Muscle of leg (tissue), 11 donors: ENCODE data around the gene CYP17A1. TPM values are rescaled to one million over a fixed set of nuclear protein-coding genes. Genes with fewer than 3 reads are reported as not detected.
"Not testable (repeated sequence)": the region's sequence is repeated elsewhere in the genome, so short reads cannot be mapped to it uniquely, and the experiment has no call there.

Experiments used
- DNase-seq: peaks from one replicate; pipeline ENCODE4 v3.0.0; 2013
- H3K27ac ChIP-seq: one replicate; pipeline ENCODE4 v1.5.1; 2013; ENCODE audit warnings: mild to moderate bottlenecking, low read length, control low read depth
- H3K27me3 ChIP-seq: one replicate; pipeline ENCODE4 v1.6.1; 2013; ENCODE audit warnings: low read length; ENCODE audit not compliant: control insufficient read depth, insufficient read depth
- H3K36me3 ChIP-seq: one replicate; pipeline ENCODE4 v1.6.1; 2013; ENCODE audit warnings: low read length; ENCODE audit not compliant: control insufficient read depth, insufficient read depth
- H3K4me1 ChIP-seq: one replicate; pipeline ENCODE4 v1.6.1; 2013; ENCODE audit warnings: low read length; ENCODE audit not compliant: control insufficient read depth, insufficient read depth
- H3K4me3 ChIP-seq: one replicate; pipeline ENCODE4 v1.5.1; 2013; ENCODE audit warnings: low read length, control low read depth
- H3K9me3 ChIP-seq: replicated peaks from 2 replicates; pipeline ENCODE4 v1.6.1; 2013; ENCODE audit warnings: low read depth, low read length; ENCODE audit not compliant: control insufficient read depth
- WGBS: methylation state at CpG from one replicate; pipeline ENCODE4 v1.1.5; 2013; ENCODE audit warnings: missing lambda C conversion rate; ENCODE audit not compliant: insufficient coverage; 5-methylcytosine and 5-hydroxymethylcytosine counted together
- polyA plus RNA-seq, 8 donors: library from polyadenylated mRNA; unstranded; fragments of 120-200 nt; gene quantifications; one replicate each; pipeline versions ENCODE4 v1.2.1 to v1.2.3, GENCODE V29; 2013; ENCODE audit warnings: inconsistent platforms in 1 of 8, low replicate concordance in 1 of 8; ENCODE audit not compliant: insufficient read length in 8 of 8, insufficient read depth in 1 of 8
- total RNA-seq: library from RNA; stranded (reverse); fragments of 120-200 nt; gene quantifications from one replicate; pipeline ENCODE4 v1.2.4, GENCODE V29; 2013

Gene CYP17A1
- total and polyA plus RNA-seq, 9 donors = 0.17 to 2.0 (median 0.97) TPM; not detected in 1

GRCh38 chr10:102838276-102838927 lies 1.2 kb upstream of the CYP17A1 start:
- DNase-seq, H3K9me3 ChIP-seq, H3K4me3 ChIP-seq, H3K27me3 ChIP-seq, H3K4me1 ChIP-seq, H3K27ac ChIP-seq, H3K36me3 ChIP-seq: not testable (repeated sequence)
- 100% methylated on average over 1 of the region's 9 CpGs for WGBS

GRCh38 chr10:102835007-102835482 lies 2.2 kb downstream of the CYP17A1 start:
- DNase-seq = peak; percentile 83
- Histone ChIP-seq H3K4me3 (no peak overlapping the region), H3K9me3 (no peaks in the 10 kb centered on the region), H3K36me3 (no peaks in the 10 kb centered on the region), H3K27me3 (peaks cover 3% of the 10 kb centered on the region), H3K27ac (no peak overlapping the region), H3K4me1 (peaks cover 5% of the 10 kb centered on the region)
- whole genome bisulfite sequencing = 66% methylated on average over 8 of the region's 11 CpGs

- Histone ChIP-seq H3K4me1 (peaks cover 5% of the 10 kb centered on the region), H3K27me3 (peaks cover 2% of the 10 kb centered on the region), H3K9me3 (no peaks in the 10 kb centered on the region), H3K36me3 (no peaks in the 10 kb centered on the region), H3K27ac (no peak overlapping the region), H3K4me3 (no peak overlapping the region)
- DNase-seq = no peak
- WGBS = 75% methylated on average over 2 of the region's 9 CpGs
These were observed 3.1 kb downstream of the CYP17A1 start for GRCh38 chr10:102834143-102834542.

GRCh38 chr10:102832987-102833386 lies 4.2 kb downstream of the CYP17A1 start:
- H3K4me3 ChIP-seq = no peak overlapping the region
- H3K27me3 ChIP-seq = peaks cover 2% of the 10 kb centered on the region
- DNase-seq = no peak
- no peaks in the 10 kb centered on the region for H3K36me3 ChIP-seq
- no peak overlapping the region for H3K27ac ChIP-seq
- H3K4me1 ChIP-seq = peaks cover 5% of the 10 kb centered on the region
- H3K9me3 ChIP-seq = no peaks in the 10 kb centered on the region
- 83% methylated on average over 1 of the region's 4 CpGs for WGBS

GRCh38 chr10:102832248-102832647 lies 5.0 kb downstream of the CYP17A1 start:
- H3K4me1 ChIP-seq = peaks cover 2% of the 10 kb centered on the region
- H3K4me3 ChIP-seq = no peak overlapping the region
- no peaks in the 10 kb centered on the region for H3K36me3 ChIP-seq
- H3K9me3 ChIP-seq = no peaks in the 10 kb centered on the region
- no peak overlapping the region for H3K27ac ChIP-seq
- WGBS = 86% methylated on average over 11 of the region's 14 CpGs
- H3K27me3 ChIP-seq = peaks cover 2% of the 10 kb centered on the region
- DNase-seq = no peak

- Histone ChIP-seq H3K4me3 (no peak overlapping the region), H3K27ac (no peak overlapping the region), H3K4me1 (peaks cover 2% of the 10 kb centered on the region), H3K36me3 (no peaks in the 10 kb centered on the region), H3K27me3 (peaks cover 2% of the 10 kb centered on the region), H3K9me3 (no peaks in the 10 kb centered on the region)
- no peak for DNase-seq
- 82% methylated on average over 6 of the region's 16 CpGs for WGBS
These were observed 5.7 kb downstream of the CYP17A1 start for GRCh38 chr10:102831322-102832071.

- H3K4me3 ChIP-seq = no peak overlapping the region
- 49% methylated on average over 2 of the region's 5 CpGs for WGBS
- no peaks in the 10 kb centered on the region for H3K36me3 ChIP-seq
- H3K27me3 ChIP-seq = peaks cover 2% of the 10 kb centered on the region
- no peak for DNase-seq
- H3K4me1 ChIP-seq = no peaks in the 10 kb centered on the region
- H3K9me3 ChIP-seq = no peaks in the 10 kb centered on the region
- no peak overlapping the region for H3K27ac ChIP-seq
These were observed 9.6 kb downstream of the CYP17A1 start for GRCh38 chr10:102827597-102827975.

GRCh38 chr10:102826148-102826796 lies 10.9 kb downstream of the CYP17A1 start:
- WGBS = 95% methylated on average over 6 of the region's 9 CpGs
- DNase-seq = no peak
- Histone ChIP-seq H3K36me3 (no peaks in the 10 kb centered on the region), H3K27me3 (peaks cover 2% of the 10 kb centered on the region), H3K27ac (no peak overlapping the region), H3K9me3 (no peaks in the 10 kb centered on the region), H3K4me1 (no peaks in the 10 kb centered on the region), H3K4me3 (no peak overlapping the region)

GRCh38 chr10:102824664-102825063 lies 12.5 kb downstream of the CYP17A1 start:
- WGBS = 88% methylated on average over 2 of the region's 4 CpGs
- no peak for DNase-seq
- H3K4me3 ChIP-seq = no peak overlapping the region

GRCh38 chr10:102822222-102822621 lies 15.0 kb downstream of the CYP17A1 start:
- no peak for DNase-seq
- WGBS = 83% methylated on average over 8 of the region's 12 CpGs
- no peak overlapping the region for H3K4me3 ChIP-seq
- H3K9me3 ChIP-seq = no peaks in the 10 kb centered on the region
- peaks cover 7% of the 10 kb centered on the region for H3K4me1 ChIP-seq
- H3K27me3 ChIP-seq = no peaks in the 10 kb centered on the region
- no peak overlapping the region for H3K27ac ChIP-seq
- H3K36me3 ChIP-seq = no peaks in the 10 kb centered on the region

More at GRCh38 chr10:102824664-102825063, 12.5 kb downstream of the CYP17A1 start:
- Histone ChIP-seq H3K4me1 (no peaks in the 10 kb centered on the region), H3K27ac (no peak overlapping the region), H3K27me3 (no peaks in the 10 kb centered on the region), H3K36me3 (no peaks in the 10 kb centered on the region), H3K9me3 (no peaks in the 10 kb centered on the region)
